Glutamatergic neuron (in vitro differentiated cells): ENCODE data around the gene MNX1. TPM values are rescaled to one million over a fixed set of nuclear protein-coding genes. Genes with fewer than 3 reads are reported as not detected.

Source experiments
- DNase-seq: peaks from one replicate; pipeline ENCODE4 v3.0.0; 2022
- H3K27ac Mint-ChIP-seq: one replicate; pipeline ENCODE4 v1.8.0; 2020; ENCODE audit warnings: mild to moderate bottlenecking, mixed read lengths, inconsistent platforms; ENCODE audit not compliant: unreplicated experiment
- H3K27me3 Mint-ChIP-seq: one replicate; pipeline ENCODE4 v1.8.0; 2020; ENCODE audit warnings: mild to moderate bottlenecking, moderate library complexity, mixed read lengths, inconsistent platforms; ENCODE audit not compliant: unreplicated experiment
- H3K36me3 Mint-ChIP-seq: one replicate; pipeline ENCODE4 v1.8.0; 2020; ENCODE audit warnings: mild to moderate bottlenecking, mixed read lengths, inconsistent platforms; ENCODE audit not compliant: unreplicated experiment
- H3K4me1 Mint-ChIP-seq: one replicate; pipeline ENCODE4 v1.8.0; 2020; ENCODE audit warnings: mild to moderate bottlenecking, low read depth, mixed read lengths, inconsistent platforms; ENCODE audit not compliant: unreplicated experiment
- H3K4me3 Mint-ChIP-seq: one replicate; pipeline ENCODE4 v1.8.0; 2020; ENCODE audit warnings: mild to moderate bottlenecking, mixed read lengths, inconsistent platforms; ENCODE audit not compliant: unreplicated experiment
- H3K9me3 Mint-ChIP-seq: one replicate; pipeline ENCODE4 v1.8.0; 2020; ENCODE audit warnings: mild to moderate bottlenecking, moderate library complexity, mixed read lengths, inconsistent platforms; ENCODE audit not compliant: unreplicated experiment
- total RNA-seq: library from RNA; stranded (reverse); fragmentation: NEBNext Ultra II Directional; extraction: Animal tissue kit (Norgen Biotek cat#: 25700); gene quantifications from one replicate; pipeline ENCODE4 v1.2.1, GENCODE V29; 2021; ENCODE audit not compliant: unreplicated experiment
- TF ChIP-seq, protein P1 (sequence below): fragments of 200-600 bp; sonication (generic); IDR thresholded peaks from one replicate; pipeline ENCODE4 v1.5.0; 2021; ENCODE audit not compliant: partially characterized antibody, unreplicated experiment

Gene MNX1
- total RNA-seq, 1 donor from 2014 or later, result 0.59 TPM

GRCh38 chr7:157056246-157056645, 45.8 kb upstream of the MNX1 start:
- Mint-ChIP-seq H3K36me3 (peaks cover 20% of the 10 kb centered on the region), H3K27ac (no peak overlapping the region), H3K9me3 (peaks cover 3% of the 10 kb centered on the region), H3K4me3 (no peak overlapping the region), H3K27me3 (peaks cover 10% of the 10 kb centered on the region), H3K4me1 (no peaks in the 10 kb centered on the region)
- no peak for DNase-seq
- TF ChIP-seq, protein P1, sequence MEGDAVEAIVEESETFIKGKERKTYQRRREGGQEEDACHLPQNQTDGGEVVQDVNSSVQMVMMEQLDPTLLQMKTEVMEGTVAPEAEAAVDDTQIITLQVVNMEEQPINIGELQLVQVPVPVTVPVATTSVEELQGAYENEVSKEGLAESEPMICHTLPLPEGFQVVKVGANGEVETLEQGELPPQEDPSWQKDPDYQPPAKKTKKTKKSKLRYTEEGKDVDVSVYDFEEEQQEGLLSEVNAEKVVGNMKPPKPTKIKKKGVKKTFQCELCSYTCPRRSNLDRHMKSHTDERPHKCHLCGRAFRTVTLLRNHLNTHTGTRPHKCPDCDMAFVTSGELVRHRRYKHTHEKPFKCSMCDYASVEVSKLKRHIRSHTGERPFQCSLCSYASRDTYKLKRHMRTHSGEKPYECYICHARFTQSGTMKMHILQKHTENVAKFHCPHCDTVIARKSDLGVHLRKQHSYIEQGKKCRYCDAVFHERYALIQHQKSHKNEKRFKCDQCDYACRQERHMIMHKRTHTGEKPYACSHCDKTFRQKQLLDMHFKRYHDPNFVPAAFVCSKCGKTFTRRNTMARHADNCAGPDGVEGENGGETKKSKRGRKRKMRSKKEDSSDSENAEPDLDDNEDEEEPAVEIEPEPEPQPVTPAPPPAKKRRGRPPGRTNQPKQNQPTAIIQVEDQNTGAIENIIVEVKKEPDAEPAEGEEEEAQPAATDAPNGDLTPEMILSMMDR, result no peak

- Mint-ChIP-seq H3K9me3 (peaks cover 3% of the 10 kb centered on the region), H3K27me3 (peaks cover 6% of the 10 kb centered on the region), H3K36me3 (peaks cover 15% of the 10 kb centered on the region), H3K27ac (no peak overlapping the region), H3K4me3 (no peak overlapping the region), H3K4me1 (no peaks in the 10 kb centered on the region)
- TF ChIP-seq, protein P1, result no peak
- no peak for DNase-seq
Observed at GRCh38 chr7:157054927-157055326, 44.5 kb upstream of the MNX1 start.

DNA sequence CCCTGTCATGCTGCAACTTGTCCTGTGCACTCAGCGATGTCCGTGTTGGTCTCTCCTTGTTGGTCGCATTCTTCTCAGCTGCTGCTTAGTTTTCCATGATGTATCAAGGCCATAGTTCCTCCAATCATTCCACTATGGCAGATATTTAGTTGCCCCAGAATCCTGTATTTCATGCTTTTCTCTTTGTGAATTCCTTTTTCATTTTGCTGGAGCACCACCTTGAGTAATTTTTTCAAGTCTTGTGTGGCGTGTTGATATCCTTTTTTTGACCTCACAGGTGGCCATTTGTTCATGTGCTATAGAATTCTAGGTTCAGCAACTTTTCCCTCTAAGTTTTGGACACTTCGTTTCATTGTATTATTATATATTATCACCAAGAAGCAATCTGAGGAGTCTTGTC, 42.7 kb upstream of the MNX1 start:
- Mint-ChIP-seq H3K27ac (no peak overlapping the region), H3K36me3 (peaks cover 8% of the 10 kb centered on the region), H3K9me3 (peaks cover 3% of the 10 kb centered on the region), H3K27me3 (no peaks in the 10 kb centered on the region), H3K4me3 (no peak overlapping the region), H3K4me1 (no peaks in the 10 kb centered on the region)
- TF ChIP-seq, protein P1, result no peak
- DNase-seq, result no peak

- peaks cover 1% of the 10 kb centered on the region for H3K9me3 Mint-ChIP-seq
- no peaks in the 10 kb centered on the region for H3K36me3 Mint-ChIP-seq
- no peak for DNase-seq
- no peaks in the 10 kb centered on the region for H3K4me1 Mint-ChIP-seq
- H3K27ac Mint-ChIP-seq, result no peak overlapping the region
- H3K4me3 Mint-ChIP-seq, result no peak overlapping the region
- TF ChIP-seq, protein P1, result no peak
- H3K27me3 Mint-ChIP-seq, result peaks cover 7% of the 10 kb centered on the region
Observed at GRCh38 chr7:157047148-157047547, 36.7 kb upstream of the MNX1 start.

GRCh38 chr7:157046681-157047080, 36.2 kb upstream of the MNX1 start:
- peaks cover 7% of the 10 kb centered on the region for H3K27me3 Mint-ChIP-seq
- TF ChIP-seq, protein P1, result no peak
- no peak overlapping the region for H3K27ac Mint-ChIP-seq
- H3K36me3 Mint-ChIP-seq, result no peaks in the 10 kb centered on the region
- peaks cover 3% of the 10 kb centered on the region for H3K4me1 Mint-ChIP-seq
- DNase-seq, result no peak
- peaks cover 3% of the 10 kb centered on the region for H3K9me3 Mint-ChIP-seq
- no peak overlapping the region for H3K4me3 Mint-ChIP-seq
